ENCODE measurements around the gene SLC8A3. TPM values are rescaled to one million over a fixed set of nuclear protein-coding genes. Genes with fewer than 3 reads are reported as not detected.

Gene SLC8A3
- total and polyA plus RNA-seq, 2 experiments from 2014 or later, result 0.42 to 2.6 TPM

- peaks cover 11% of the 10 kb centered on the region for H3K27me3 ChIP-seq
- H3K4me2 ChIP-seq, result no peak overlapping the region
- H3K79me2 ChIP-seq, result no peaks in the 10 kb centered on the region
- no peaks in the 10 kb centered on the region for H3K9me2 ChIP-seq (replicated peaks; ENCODE audit: insufficient read depth)
- TF ChIP-seq EZH2 (IDR thresholded peaks at IDR 0.05; ENCODE audit: borderline replicate concordance), result no peak
- TF ChIP-seq EZH2phosphoT487 (IDR thresholded peaks at IDR 0.05; ENCODE audit: low read depth, severe bottlenecking, unreplicated experiment), result no peak
- TF ChIP-seq CTCF (IDR thresholded peaks at IDR 0.05; ENCODE audit: poor library complexity), result no peak
- no peaks in the 10 kb centered on the region for H3K4me1 ChIP-seq (ENCODE audit: insufficient read depth)
- no peaks in the 10 kb centered on the region for H3K9me3 ChIP-seq (ENCODE audit: low read depth)
- H4K20me1 ChIP-seq (ENCODE audit: insufficient read depth, poor library complexity, severe bottlenecking), result no peaks in the 10 kb centered on the region
- no peak overlapping the region for H2AFZ ChIP-seq
- H3K4me3 ChIP-seq, result no peak overlapping the region
- no peaks in the 10 kb centered on the region for H3K36me3 ChIP-seq (replicated peaks; ENCODE audit: insufficient read depth, low read depth)
- H3K27ac ChIP-seq, result no peak overlapping the region
- 79% methylated on average over 5 of the region's 5 CpGs for WGBS (ENCODE audit: low lambda C conversion rate, missing lambda C conversion rate)
- no peak for DNase-seq (ENCODE audit: low spot score)
Measured at GRCh38 chr14:70143306-70143705, 45.4 kb downstream of the SLC8A3 start.

- Histone ChIP-seq H3K4me3 (no peak overlapping the region), H3K9me2 (replicated peaks; ENCODE audit: insufficient read depth) (no peaks in the 10 kb centered on the region), H3K4me1 (ENCODE audit: insufficient read depth) (no peaks in the 10 kb centered on the region), H3K36me3 (replicated peaks; ENCODE audit: insufficient read depth, low read depth) (no peaks in the 10 kb centered on the region), H3K9me3 (ENCODE audit: low read depth) (no peaks in the 10 kb centered on the region), H3K27ac (no peak overlapping the region), H4K20me1 (ENCODE audit: insufficient read depth, poor library complexity, severe bottlenecking) (no peaks in the 10 kb centered on the region), H3K79me2 (no peaks in the 10 kb centered on the region), H3K4me2 (no peak overlapping the region), H3K27me3 (peaks cover 7% of the 10 kb centered on the region), H2AFZ (no peak overlapping the region)
- DNase-seq (ENCODE audit: low spot score), result no peak
- WGBS (ENCODE audit: low lambda C conversion rate, missing lambda C conversion rate), result 96% methylated on average over 1 of the region's 1 CpG
- TF ChIP-seq EZH2 (IDR thresholded peaks at IDR 0.05; ENCODE audit: borderline replicate concordance) (no peak), EZH2phosphoT487 (IDR thresholded peaks at IDR 0.05; ENCODE audit: low read depth, severe bottlenecking, unreplicated experiment) (no peak), CTCF (IDR thresholded peaks at IDR 0.05; ENCODE audit: poor library complexity) (no peak)
Measured at GRCh38 chr14:70140614-70141013, 48.1 kb downstream of the SLC8A3 start.

GRCh38 chr14:70139384-70139783 is 49.4 kb downstream of the SLC8A3 start:
- Histone ChIP-seq H3K4me3 (no peak overlapping the region), H3K36me3 (replicated peaks; ENCODE audit: insufficient read depth, low read depth) (no peaks in the 10 kb centered on the region), H3K79me2 (no peaks in the 10 kb centered on the region), H2AFZ (no peak overlapping the region), H3K27me3 (peaks cover 12% of the 10 kb centered on the region), H3K4me1 (ENCODE audit: insufficient read depth) (no peaks in the 10 kb centered on the region), H3K9me2 (replicated peaks; ENCODE audit: insufficient read depth) (no peaks in the 10 kb centered on the region), H4K20me1 (ENCODE audit: insufficient read depth, poor library complexity, severe bottlenecking) (no peaks in the 10 kb centered on the region), H3K9me3 (ENCODE audit: low read depth) (no peaks in the 10 kb centered on the region), H3K4me2 (no peak overlapping the region), H3K27ac (no peak overlapping the region)
- DNase-seq (ENCODE audit: low spot score), result no peak
- 94% methylated on average over 5 of the region's 5 CpGs for WGBS (ENCODE audit: low lambda C conversion rate, missing lambda C conversion rate)
- TF ChIP-seq CTCF (IDR thresholded peaks at IDR 0.05; ENCODE audit: poor library complexity) (no peak), EZH2 (IDR thresholded peaks at IDR 0.05; ENCODE audit: borderline replicate concordance) (no peak), EZH2phosphoT487 (IDR thresholded peaks at IDR 0.05; ENCODE audit: low read depth, severe bottlenecking, unreplicated experiment) (no peak)

GRCh38 chr14:70137788-70138187 is 51.0 kb downstream of the SLC8A3 start:
- 87% methylated on average over 3 of the region's 3 CpGs for WGBS (ENCODE audit: low lambda C conversion rate, missing lambda C conversion rate)
- no peak overlapping the region for H3K4me3 ChIP-seq
- no peak overlapping the region for H3K4me2 ChIP-seq
- no peak for DNase-seq (ENCODE audit: low spot score)
- no peak overlapping the region for H3K27ac ChIP-seq
- no peaks in the 10 kb centered on the region for H3K36me3 ChIP-seq (replicated peaks; ENCODE audit: insufficient read depth, low read depth)
- H4K20me1 ChIP-seq (ENCODE audit: insufficient read depth, poor library complexity, severe bottlenecking), result no peaks in the 10 kb centered on the region
- H3K9me2 ChIP-seq (replicated peaks; ENCODE audit: insufficient read depth), result no peaks in the 10 kb centered on the region
- H3K27me3 ChIP-seq, result peaks cover 19% of the 10 kb centered on the region
- H3K4me1 ChIP-seq (ENCODE audit: insufficient read depth), result no peaks in the 10 kb centered on the region
- no peaks in the 10 kb centered on the region for H3K9me3 ChIP-seq (ENCODE audit: low read depth)
- no peaks in the 10 kb centered on the region for H3K79me2 ChIP-seq
- TF ChIP-seq CTCF (IDR thresholded peaks at IDR 0.05; ENCODE audit: poor library complexity) (no peak), EZH2 (IDR thresholded peaks at IDR 0.05; ENCODE audit: borderline replicate concordance) (no peak), EZH2phosphoT487 (IDR thresholded peaks at IDR 0.05; ENCODE audit: low read depth, severe bottlenecking, unreplicated experiment) (no peak)
- no peak overlapping the region for H2AFZ ChIP-seq

All from hepatocyte (in vitro differentiated cells).